Ascending aorta (tissue), 2 donors: ENCODE measurements around the gene FAM240A. TPM values are rescaled to one million over a fixed set of nuclear protein-coding genes. Genes with fewer than 3 reads are reported as not detected.

ENCODE experiments used
- DNase-seq, 2 donors: peaks; one replicate each; pipeline ENCODE4 v3.0.0-alpha.2; 2019; ENCODE audit warnings: low spot score in 2 of 2
- H3K27ac ChIP-seq, 2 donors: fragments of 200-600 bp; sonication (generic); one replicate each; pipeline ENCODE4 v1.5.1; 2016 to 2017; ENCODE audit warnings: mild to moderate bottlenecking in 1 of 2
- H3K27me3 ChIP-seq: fragments of 200-600 bp; sonication (generic); one replicate; pipeline ENCODE4 v1.5.1; 2017
- H3K36me3 ChIP-seq, 2 donors: fragments of 200-600 bp; sonication (generic); one replicate each; pipeline ENCODE4 v1.5.1; 2016
- H3K4me1 ChIP-seq, 2 donors: fragments of 200-600 bp; sonication (generic); one replicate each; pipeline ENCODE4 v1.5.1; 2016 to 2017; ENCODE audit warnings: mild to moderate bottlenecking in 1 of 2
- H3K4me3 ChIP-seq, 2 donors: fragments of 200-600 bp; sonication (generic); one replicate each; pipeline ENCODE4 v1.5.1; 2016 to 2017; ENCODE audit warnings: mild to moderate bottlenecking in 1 of 2
- H3K9me3 ChIP-seq, 2 donors: fragments of 200-600 bp; sonication (generic); one replicate each; pipeline ENCODE4 v1.5.1; 2016
- CTCF ChIP-seq, 3 experiments: fragments of 200-600 bp in 2 of 3; fragments of 450-650 bp in 1 of 3; sonication (generic) in 2 of 3; IDR thresholded peaks; one replicate each; pipeline ENCODE4 v1.5.1; 2016 to 2019; ENCODE audit warnings: antibody characterized with exemption in 3 of 3, mild to moderate bottlenecking in 1 of 3, moderate library complexity in 1 of 3
- intact Hi-C: fragments of 100-400 bp; cut with DNase I; formaldehyde crosslinking; loops from one replicate; pipeline ENCODE4 v1.15.1; 2023
- total RNA-seq: library from RNA; depleted of rRNA; stranded (reverse); fragments of >200 nt; gene quantifications from one replicate; pipeline ENCODE4 v1.1.0, GENCODE V29; 2016

FAM240A gene
- total RNA-seq, 1 donor from 2014 or later: not detected

- no peaks in the 10 kb centered on the region for H3K27me3 ChIP-seq
- TF ChIP-seq CTCF (IDR thresholded peaks at IDR 0.05): no peak
- intact Hi-C loops: no loop called here
- no peak for DNase-seq
- H3K4me3 ChIP-seq: no peak overlapping the region
- no peaks in the 10 kb centered on the region for H3K4me1 ChIP-seq
- no peak overlapping the region for H3K27ac ChIP-seq
- H3K36me3 ChIP-seq: no peaks in the 10 kb centered on the region
- no peaks in the 10 kb centered on the region for H3K9me3 ChIP-seq
Observed at GRCh38 chr3:46646700-46647099, 34.4 kb downstream of the FAM240A start.

DNA sequence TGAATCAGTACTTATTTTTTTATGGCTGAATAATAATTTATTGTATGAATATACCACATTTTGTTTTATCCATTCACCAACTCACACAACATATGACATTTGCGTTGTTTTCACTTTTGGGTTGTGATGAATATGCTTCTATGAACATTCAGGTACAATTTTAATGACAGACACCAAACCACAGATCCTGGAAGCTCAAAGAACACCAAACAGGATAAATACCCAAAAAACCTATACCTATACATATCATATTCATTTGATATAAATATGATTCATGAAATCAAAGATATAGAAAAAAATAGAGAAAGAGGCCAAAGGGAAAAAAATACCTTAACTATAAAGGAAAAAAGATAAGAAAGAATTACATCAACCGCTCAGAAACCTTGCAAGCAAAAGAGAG, 35.8 kb downstream of the FAM240A start:
- Histone ChIP-seq H3K27ac (no peak overlapping the region), H3K4me1 (no peaks in the 10 kb centered on the region), H3K27me3 (no peaks in the 10 kb centered on the region), H3K4me3 (no peak overlapping the region), H3K36me3 (no peaks in the 10 kb centered on the region), H3K9me3 (no peaks in the 10 kb centered on the region)
- DNase-seq: no peak
- TF ChIP-seq CTCF (IDR thresholded peaks at IDR 0.05): no peak
- intact Hi-C loops: no loop called here

DNA sequence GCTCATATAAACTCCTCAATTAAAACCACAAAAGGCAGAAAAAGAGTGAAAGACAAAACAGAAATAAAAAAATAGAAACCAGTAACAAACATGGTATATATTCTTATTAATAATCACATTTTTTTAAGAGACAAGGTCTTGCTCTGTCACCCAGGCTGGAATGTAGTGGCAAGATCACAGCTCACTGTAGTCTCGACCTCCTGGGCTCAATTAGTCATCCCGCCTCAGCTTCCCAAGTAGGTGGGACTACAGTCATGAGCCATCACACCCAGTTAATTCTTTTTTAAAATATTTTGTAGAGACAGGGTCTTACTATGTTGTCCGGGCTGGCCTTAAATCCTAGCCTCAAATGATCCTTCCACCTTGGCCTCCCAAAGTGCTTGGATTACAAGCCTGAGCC, 37.1 kb downstream of the FAM240A start:
- Histone ChIP-seq H3K9me3 (no peaks in the 10 kb centered on the region), H3K27me3 (no peaks in the 10 kb centered on the region), H3K4me1 (no peaks in the 10 kb centered on the region), H3K27ac (no peak overlapping the region), H3K4me3 (no peak overlapping the region), H3K36me3 (no peaks in the 10 kb centered on the region)
- DNase-seq: no peak
- intact Hi-C loops: no loop called here
- no peak for TF ChIP-seq CTCF (IDR thresholded peaks at IDR 0.05)

- Histone ChIP-seq H3K27me3 (no peaks in the 10 kb centered on the region), H3K9me3 (no peaks in the 10 kb centered on the region), H3K4me3 (no peak overlapping the region), H3K36me3 (no peaks in the 10 kb centered on the region), H3K27ac (no peak overlapping the region), H3K4me1 (no peaks in the 10 kb centered on the region)
- intact Hi-C loops: no loop called here
- no peak for TF ChIP-seq CTCF (IDR thresholded peaks at IDR 0.05)
- DNase-seq: no peak
Observed at GRCh38 chr3:46651084-46651483, 38.8 kb downstream of the FAM240A start.

DNA sequence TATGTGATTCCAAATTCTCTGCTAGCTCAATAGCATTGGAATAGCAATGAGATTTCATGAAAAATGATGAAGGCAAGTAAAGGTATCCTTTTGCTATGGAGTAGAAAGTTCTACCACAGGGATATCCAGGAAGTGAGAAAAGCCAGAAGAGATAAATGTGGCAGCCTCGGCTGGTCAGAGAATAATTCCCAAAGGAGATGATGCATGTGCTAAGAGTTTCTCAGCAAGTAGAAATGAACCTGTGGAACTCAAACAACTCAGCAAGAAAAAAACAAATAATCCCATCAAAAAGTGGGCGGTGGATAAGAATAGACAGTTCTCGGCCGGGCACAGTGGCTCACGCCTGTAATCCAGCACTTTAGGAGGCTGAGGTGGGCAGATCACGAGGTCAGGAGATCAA, 42.9 kb downstream of the FAM240A start:
- Histone ChIP-seq H3K4me3 (no peak overlapping the region), H3K9me3 (no peaks in the 10 kb centered on the region), H3K27me3 (no peaks in the 10 kb centered on the region), H3K36me3 (no peaks in the 10 kb centered on the region), H3K4me1 (no peaks in the 10 kb centered on the region), H3K27ac (no peak overlapping the region)
- intact Hi-C loops: no loop called here
- no peak for DNase-seq
- no peak for TF ChIP-seq CTCF (IDR thresholded peaks at IDR 0.05)
